H1 (cell line): ENCODE measurements around the gene TNNI2. TPM values are rescaled to one million over a fixed set of nuclear protein-coding genes. Genes with fewer than 3 reads are reported as not detected.

Experiments used
- CTCF ChIA-PET: fragments of 300-600 bp; sonication (Branson Sonifier 250); formaldehyde crosslinking; loops from one replicate; lab custom pipeline; 2021; ENCODE audit not compliant: partially characterized antibody; lab: Charles Lee
- POLR2A ChIA-PET: fragments of 300-600 bp; sonication (Branson Sonifier 250); formaldehyde crosslinking; loops from one replicate; lab custom pipeline; 2021; ENCODE audit warnings: inconsistent platforms; ENCODE audit not compliant: partially characterized antibody; lab: Charles Lee
- DNase-seq, 2 experiments: peaks; one replicate each; pipeline versions ENCODE4 v3.0.0 to v3.0.0-alpha.2; 2010 to 2022; ENCODE audit warnings: low spot score in 2 of 2, low read depth in 1 of 2, mixed read lengths in 1 of 2
- FAIRE-seq: peaks from 2 replicates; lab custom pipeline; 2011; peaks lifted over from hg19 to GRCh38; lab: Jason Lieb, UNC
- H2AFZ ChIP-seq: 2 replicates; pipeline ENCODE4 v1.8.1; 2012; ENCODE audit warnings: low read length, inconsistent platforms
- H2AK5ac ChIP-seq: 2 replicates; pipeline ENCODE4 v1.6.1; 2013; ENCODE audit warnings: low read depth, low read length
- H2BK120ac ChIP-seq: replicated peaks from 2 replicates; pipeline ENCODE3; 2013; ENCODE audit warnings: low read depth, low read length, inconsistent platforms
- H2BK12ac ChIP-seq: 2 replicates; pipeline ENCODE4 v1.6.1; 2013; ENCODE audit warnings: low read depth, low read length
- H2BK15ac ChIP-seq: 2 replicates; pipeline ENCODE4 v1.6.1; 2013; ENCODE audit warnings: low read length
- H2BK20ac ChIP-seq: 2 replicates; pipeline ENCODE4 v1.6.1; 2013; ENCODE audit warnings: low read length
- H2BK5ac ChIP-seq: 2 replicates; pipeline ENCODE4 v1.6.1; 2013; ENCODE audit warnings: low read depth, low read length
- H3K14ac ChIP-seq: 2 replicates; pipeline ENCODE4 v1.6.1; 2013; ENCODE audit warnings: inconsistent platforms; ENCODE audit not compliant: insufficient read length
- H3K18ac ChIP-seq: 2 replicates; pipeline ENCODE4 v1.6.1; 2013; ENCODE audit warnings: low read length; ENCODE audit errors: extremely low read depth
- H3K23ac ChIP-seq: 2 replicates; pipeline ENCODE4 v1.6.1; 2013; ENCODE audit warnings: inconsistent platforms; ENCODE audit not compliant: insufficient read length
- H3K23me2 ChIP-seq: 2 replicates; pipeline ENCODE4 v1.6.1; 2013; ENCODE audit warnings: low read depth, low read length
- H3K27ac ChIP-seq: 2 replicates; pipeline ENCODE4 v1.6.1; 2011; ENCODE audit warnings: low read depth, low read length, inconsistent platforms
- H3K27me3 ChIP-seq, 4 experiments: replicated peaks in 1 of 4; 1 replicate in 1 of 4; 2 replicates in 3 of 4; pipeline versions ENCODE4 v1.6.1 to v1.8.1; 2011 to 2013; ENCODE audit warnings: low read length in 3 of 4, mild to moderate bottlenecking in 3 of 4, inconsistent platforms in 2 of 4, mixed read lengths in 2 of 4, moderate library complexity in 1 of 4; ENCODE audit not compliant: control insufficient read depth in 3 of 4, insufficient read depth in 3 of 4; ENCODE audit errors: extremely low read depth in 1 of 4
- H3K36me3 ChIP-seq, 4 experiments: 2 replicates each; pipeline versions ENCODE4 v1.6.1 to v1.8.1; 2011 to 2013; ENCODE audit warnings: mild to moderate bottlenecking in 4 of 4, low read length in 3 of 4, moderate library complexity in 2 of 4, control low read depth in 1 of 4, inconsistent platforms in 1 of 4; ENCODE audit not compliant: insufficient read depth in 4 of 4, control insufficient read depth in 2 of 4
- H3K4ac ChIP-seq: replicated peaks from 2 replicates; pipeline ENCODE3; 2013; ENCODE audit warnings: low read length, low read depth, mixed read lengths, inconsistent platforms; ENCODE audit not compliant: insufficient read length
- H3K4me1 ChIP-seq, 4 experiments: replicated peaks in 1 of 4; 1 replicate in 1 of 4; 2 replicates in 3 of 4; pipeline versions ENCODE4 v1.6.1 to v1.8.1; 2011 to 2013; ENCODE audit warnings: low read length in 3 of 4, inconsistent platforms in 2 of 4, mixed read lengths in 1 of 4; ENCODE audit not compliant: insufficient read depth in 4 of 4, control insufficient read depth in 3 of 4
- H3K4me2 ChIP-seq, 2 experiments: 2 replicates each; pipeline versions ENCODE4 v1.6.1 to v1.8.1; 2011 to 2013; ENCODE audit warnings: low read depth in 2 of 2, low read length in 2 of 2, control low read depth in 1 of 2, inconsistent platforms in 1 of 2, mild to moderate bottlenecking in 1 of 2; ENCODE audit not compliant: insufficient read depth in 1 of 2
- H3K4me3 ChIP-seq, 4 experiments: fragments of 200-600, 300-600 bp in 1 of 4; sonication (generic), shearing (Covaris generic), sonication (Bioruptor Twin) in 1 of 4; 2 replicates each; pipeline versions ENCODE4 v1.5.1 to v1.8.1; 2011 to 2016; ENCODE audit warnings: low read length in 4 of 4, low read depth in 3 of 4, control low read depth in 2 of 4, inconsistent platforms in 2 of 4, mild to moderate bottlenecking in 2 of 4, mixed read lengths in 1 of 4, moderate library complexity in 1 of 4; ENCODE audit not compliant: insufficient read depth in 2 of 4; ENCODE audit errors: extremely low read depth in 1 of 4
- H3K56ac ChIP-seq: replicated peaks from 2 replicates; pipeline ENCODE3; 2013; ENCODE audit warnings: low read depth, mild to moderate bottlenecking, mixed read lengths, low read length, inconsistent platforms; ENCODE audit not compliant: insufficient read length
- H3K79me1 ChIP-seq: 2 replicates; pipeline ENCODE4 v1.6.1; 2013; ENCODE audit warnings: low read depth, low read length, control low read depth
- H3K79me2 ChIP-seq, 2 experiments: 2 replicates each; pipeline versions ENCODE4 v1.6.1 to v1.8.1; 2012 to 2013; ENCODE audit warnings: low read length in 2 of 2, mild to moderate bottlenecking in 2 of 2, inconsistent platforms in 1 of 2; ENCODE audit not compliant: insufficient read depth in 2 of 2, control insufficient read depth in 1 of 2
- H3K9ac ChIP-seq, 4 experiments: replicated peaks in 1 of 4; 1 replicate in 1 of 4; 2 replicates in 3 of 4; pipeline versions ENCODE4 v1.6.1 to v1.8.1; 2011 to 2013; ENCODE audit warnings: low read depth in 3 of 4, low read length in 3 of 4, control low read depth in 2 of 4, mild to moderate bottlenecking in 2 of 4, moderate library complexity in 2 of 4, inconsistent platforms in 1 of 4; ENCODE audit errors: extremely low read depth in 1 of 4
- H3K9me3 ChIP-seq, 2 experiments: 2 replicates each; pipeline versions ENCODE4 v1.6.1 to v1.8.1; 2012 to 2013; ENCODE audit warnings: mild to moderate bottlenecking in 2 of 2, moderate library complexity in 2 of 2, control low read depth in 1 of 2, inconsistent platforms in 1 of 2, low read depth in 1 of 2, low read length in 1 of 2, mixed read lengths in 1 of 2; ENCODE audit not compliant: insufficient read depth in 2 of 2
- H4K20me1 ChIP-seq, 2 experiments: replicated peaks in 1 of 2; 2 replicates each; pipeline versions ENCODE3 to v1.8.1; 2011 to 2013; ENCODE audit warnings: inconsistent platforms in 2 of 2, low read length in 2 of 2, mild to moderate bottlenecking in 1 of 2; ENCODE audit not compliant: insufficient read depth in 2 of 2, control insufficient read depth in 1 of 2
- H4K5ac ChIP-seq: 2 replicates; pipeline ENCODE4 v1.6.1; 2013; ENCODE audit warnings: low read length, low read depth, mixed read lengths, inconsistent platforms; ENCODE audit not compliant: insufficient read length
- H4K8ac ChIP-seq: 2 replicates; pipeline ENCODE4 v1.8.0; 2013; ENCODE audit warnings: mild to moderate bottlenecking, moderate library complexity, low read length, inconsistent platforms; ENCODE audit not compliant: insufficient read depth; ENCODE audit errors: extremely low read depth
- H4K91ac ChIP-seq: replicated peaks from 2 replicates; pipeline ENCODE3; 2013; ENCODE audit warnings: low read length, mixed read lengths, inconsistent platforms; ENCODE audit not compliant: insufficient read length
- CHD1 ChIP-seq: IDR thresholded peaks from 2 replicates; pipeline ENCODE4 v1.6.1; 2012; ENCODE audit warnings: low read depth, low read length, improper control_type of control experiment
- JUND ChIP-seq: IDR thresholded peaks from 2 replicates; pipeline ENCODE4 v1.6.1; 2011; ENCODE audit warnings: mild to moderate bottlenecking, improper control_type of control experiment, low read length
- NRF1 ChIP-seq: IDR thresholded peaks from 2 replicates; pipeline ENCODE4 v1.6.1; 2011; ENCODE audit warnings: mild to moderate bottlenecking, low read depth, low read length, improper control_type of control experiment
- PHF8 ChIP-seq: fragments of 200-600 bp; sonication (generic); conservative IDR thresholded peaks from 2 replicates; pipeline ENCODE4 v1.7.1; 2012; ENCODE audit warnings: low read depth, mild to moderate bottlenecking, inconsistent platforms, low read length, moderate library complexity
- RNF2 ChIP-seq: fragments of 200-900, 300-1000 bp; sonication (generic); IDR thresholded peaks from 2 replicates; pipeline ENCODE4 v1.7.1; 2016; ENCODE audit warnings: borderline replicate concordance, low read depth, mild to moderate bottlenecking, antibody characterized with exemption, low read length; ENCODE audit not compliant: poor library complexity, severe bottlenecking; ENCODE audit errors: missing control alignments
- SRF ChIP-seq: IDR thresholded peaks from 2 replicates; pipeline ENCODE4 v1.6.1; 2011; ENCODE audit warnings: mild to moderate bottlenecking, low read depth, low read length, moderate library complexity
- SUZ12 ChIP-seq: fragments of 200-600 bp; sonication (generic); IDR thresholded peaks from 2 replicates; pipeline ENCODE4 v1.6.1; 2012; ENCODE audit warnings: mild to moderate bottlenecking, inconsistent platforms, low read length, moderate library complexity, mixed read lengths
- TBP ChIP-seq: IDR thresholded peaks from 2 replicates; pipeline ENCODE4 v1.6.1; 2011; ENCODE audit warnings: low read depth, low read length, improper control_type of control experiment
- TEAD4 ChIP-seq: IDR thresholded peaks from 2 replicates; pipeline ENCODE4 v1.6.1; 2012; ENCODE audit warnings: low read depth, low read length, inconsistent platforms, mixed read lengths
- WGBS, 2 experiments: shearing (Covaris generic) in 1 of 2; methylation state at CpG; one replicate each; pipeline versions ENCODE4 v1.1.6 to v1.1.7; 2013 to 2015; ENCODE audit warnings: low lambda C conversion rate in 2 of 2, mixed read lengths in 2 of 2, inconsistent platforms in 1 of 2, low coverage in 1 of 2, missing lambda C conversion rate in 1 of 2; ENCODE audit not compliant: insufficient replicate concordance in 2 of 2, insufficient coverage in 1 of 2, insufficient read length in 1 of 2; ENCODE audit errors: extremely low coverage in 1 of 2, missing lambda C conversion rate in 1 of 2; 5-methylcytosine and 5-hydroxymethylcytosine counted together
- polyA plus RNA-seq, 7 experiments: library from polyadenylated mRNA; depleted of rRNA in 3 of 7; stranded (reverse) in 5 of 7; unstranded in 2 of 7; fragments of >200 nt in 5 of 7; fragments of 200-250 nt in 2 of 7; gene quantifications; 1 replicate in 5 of 7; 2 replicates in 1 of 7; 4 replicates in 1 of 7; pipeline versions ENCODE4 v1.2.1 to v1.2.3, GENCODE V29; 2011 to 2013; ENCODE audit warnings: missing spikeins in 2 of 7, mixed read lengths in 2 of 7
- total RNA-seq: library from RNA; stranded (reverse); fragmentation: NEBNext Ultra II Directional; extraction: Animal tissue kit (Norgen Biotek cat#: 25700); gene quantifications from 2 replicates; pipeline ENCODE4 v1.2.1, GENCODE V29; 2021

The TNNI2 gene
- total and polyA plus RNA-seq, 2 of the 8 experiments (the other 6 are each of a cell fraction or from before 2014, with no cell fraction given), result not detected

- no peak overlapping the region for H3K27ac ChIP-seq
- H3K23ac ChIP-seq, result no peak overlapping the region
- no peaks in the 10 kb centered on the region for H3K79me2 ChIP-seq
- H3K9me3 ChIP-seq, result no peaks in the 10 kb centered on the region
- H3K56ac ChIP-seq, result no peak overlapping the region
- no peak overlapping the region for H3K14ac ChIP-seq
- no peak overlapping the region for H2BK5ac ChIP-seq
- H3K9ac ChIP-seq, result no peak overlapping the region
- WGBS, 2 experiments, result 74% methylated on average over 8 of the region's 8 CpGs; no CpG with 5 or more reads in 1 of the 2 experiments
- H2BK15ac ChIP-seq, result no peak overlapping the region
- H3K4ac ChIP-seq, result no peak overlapping the region
- H2BK12ac ChIP-seq, result no peak overlapping the region
- CTCF ChIA-PET, result interaction anchor here (0.9 to 4.1 kb wide), 9 partner anchors 9 to 290 kb away, joined by 3 to 23 read pairs (median 6); no protein-coding TSS in a partner anchor
- H4K5ac ChIP-seq, result no peak overlapping the region
- POLR2A ChIA-PET, result no interaction called here
- no peak overlapping the region for H3K4me2 ChIP-seq
- H3K27me3 ChIP-seq, result peaks cover 0 to 3% (median 0%) of the 10 kb centered on the region in 4 experiments; a peak in 1 of 7 replicates
- TF ChIP-seq TBP (no peak), JUND (no peak), NRF1 (no peak), PHF8 (no peak), RNF2 (no peak), TEAD4 (no peak), SUZ12 (no peak), SRF (no peak), CHD1 (no peak)
- H2BK20ac ChIP-seq, result no peak overlapping the region
- no peak overlapping the region for H2AFZ ChIP-seq
- H3K23me2 ChIP-seq, result no peaks in the 10 kb centered on the region; the same call in 1 of the 2 replicates
- no peaks in the 10 kb centered on the region for H3K79me1 ChIP-seq
- no peak overlapping the region for H4K8ac ChIP-seq
- H3K36me3 ChIP-seq, result no peaks in the 10 kb centered on the region
- FAIRE-seq, result no peak
- no peak overlapping the region for H2AK5ac ChIP-seq
- H2BK120ac ChIP-seq, result no peak overlapping the region
- no peak overlapping the region for H3K18ac ChIP-seq
- no peak overlapping the region for H4K91ac ChIP-seq
- H3K4me1 ChIP-seq, result peaks cover 0 to 13% (median 5%) of the 10 kb centered on the region in 4 experiments; a peak in 5 of 7 replicates
- DNase-seq, result no peak
- H4K20me1 ChIP-seq, result no peaks in the 10 kb centered on the region
- H3K4me3 ChIP-seq, result no peak overlapping the region
Measured at GRCh38 chr11:1867381-1867780, 28.6 kb downstream of the TNNI2 start.
